D721Med (cell line): ENCODE measurements around the gene ATP9A.

Source experiments
- DNase-seq: peaks from one replicate; pipeline ENCODE4 v3.0.0; 2011; ENCODE audit warnings: low spot score; ENCODE audit not compliant: insufficient read length
- FAIRE-seq: peaks from 2 replicates; lab custom pipeline; 2011; peaks lifted over from hg19 to GRCh38; lab: Jason Lieb, UNC
- TF ChIP-seq, protein P1 (sequence below): IDR thresholded peaks from 2 replicates; pipeline ENCODE4 v1.5.1; 2012; ENCODE audit warnings: mild to moderate bottlenecking, control low read depth; ENCODE audit not compliant: insufficient read depth; ENCODE audit errors: missing control alignments

Gene ATP9A

DNA sequence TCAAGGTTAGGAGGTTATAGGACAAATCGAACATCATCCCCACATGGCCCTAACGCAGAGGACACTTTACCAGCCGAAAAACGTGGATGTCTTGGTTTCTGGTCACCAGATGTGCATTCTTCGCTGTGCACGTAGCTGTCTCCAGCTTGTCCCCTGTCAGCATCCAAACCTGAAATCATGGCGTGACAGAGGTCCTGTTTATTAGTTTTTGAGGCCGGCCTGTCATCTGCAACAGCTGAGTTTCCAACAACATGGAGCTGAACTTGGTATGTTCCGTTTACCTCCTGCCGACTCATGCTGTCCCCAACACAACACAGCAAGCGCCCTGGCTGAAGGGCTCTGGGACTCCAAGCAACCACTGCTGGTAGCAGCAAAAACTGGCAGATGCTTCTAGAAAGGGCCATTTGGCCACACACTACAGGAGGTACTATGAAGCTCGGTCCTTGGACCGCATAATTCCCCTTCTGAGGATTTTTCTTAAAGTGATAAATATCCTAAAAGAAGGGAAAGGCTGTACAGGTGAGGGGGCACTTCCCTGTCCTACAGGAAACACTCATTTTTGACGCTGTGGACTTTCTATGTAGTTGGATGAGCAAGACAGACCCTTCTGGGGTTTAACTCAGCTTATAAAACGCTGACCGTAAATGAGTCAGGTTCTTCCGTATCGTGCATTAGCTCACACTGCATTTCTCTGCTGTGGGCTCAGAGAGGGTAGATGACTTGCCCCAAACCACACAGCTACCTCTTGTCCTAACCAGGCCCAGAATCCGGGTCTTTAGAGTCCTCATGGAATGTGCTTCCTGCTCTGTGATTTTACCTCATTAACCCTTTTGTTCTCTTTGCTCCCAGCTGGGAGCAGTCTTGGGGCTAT, 146.0 kb downstream of the ATP9A start:
- DNase-seq = no peak
- no peak for FAIRE-seq

DNA sequence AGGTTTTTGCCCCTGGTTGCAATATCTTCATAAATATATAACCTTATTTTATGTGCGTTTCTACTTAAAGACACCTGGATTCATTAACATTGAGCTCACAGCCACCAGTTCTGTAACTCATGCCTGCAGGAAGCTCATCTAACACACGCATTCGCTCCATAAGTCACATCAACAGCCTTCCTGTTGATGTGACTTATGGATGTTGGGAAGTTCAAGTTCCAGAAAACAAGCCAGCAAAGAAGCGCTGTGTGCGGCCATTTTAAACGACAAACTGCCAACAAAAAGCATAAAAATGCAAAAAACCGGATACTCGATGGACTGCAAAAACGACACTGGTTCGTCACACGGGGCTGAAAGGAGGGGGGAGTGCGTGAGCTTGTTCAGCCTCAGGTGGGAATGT, 147.8 kb downstream of the ATP9A start:
- no peak for DNase-seq
- no peak for FAIRE-seq
- TF ChIP-seq, protein P1, sequence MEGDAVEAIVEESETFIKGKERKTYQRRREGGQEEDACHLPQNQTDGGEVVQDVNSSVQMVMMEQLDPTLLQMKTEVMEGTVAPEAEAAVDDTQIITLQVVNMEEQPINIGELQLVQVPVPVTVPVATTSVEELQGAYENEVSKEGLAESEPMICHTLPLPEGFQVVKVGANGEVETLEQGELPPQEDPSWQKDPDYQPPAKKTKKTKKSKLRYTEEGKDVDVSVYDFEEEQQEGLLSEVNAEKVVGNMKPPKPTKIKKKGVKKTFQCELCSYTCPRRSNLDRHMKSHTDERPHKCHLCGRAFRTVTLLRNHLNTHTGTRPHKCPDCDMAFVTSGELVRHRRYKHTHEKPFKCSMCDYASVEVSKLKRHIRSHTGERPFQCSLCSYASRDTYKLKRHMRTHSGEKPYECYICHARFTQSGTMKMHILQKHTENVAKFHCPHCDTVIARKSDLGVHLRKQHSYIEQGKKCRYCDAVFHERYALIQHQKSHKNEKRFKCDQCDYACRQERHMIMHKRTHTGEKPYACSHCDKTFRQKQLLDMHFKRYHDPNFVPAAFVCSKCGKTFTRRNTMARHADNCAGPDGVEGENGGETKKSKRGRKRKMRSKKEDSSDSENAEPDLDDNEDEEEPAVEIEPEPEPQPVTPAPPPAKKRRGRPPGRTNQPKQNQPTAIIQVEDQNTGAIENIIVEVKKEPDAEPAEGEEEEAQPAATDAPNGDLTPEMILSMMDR = no peak

More for the DNA sequence above, 146.0 kb downstream of the ATP9A start:
- TF ChIP-seq, protein P1 = no peak

DNA sequence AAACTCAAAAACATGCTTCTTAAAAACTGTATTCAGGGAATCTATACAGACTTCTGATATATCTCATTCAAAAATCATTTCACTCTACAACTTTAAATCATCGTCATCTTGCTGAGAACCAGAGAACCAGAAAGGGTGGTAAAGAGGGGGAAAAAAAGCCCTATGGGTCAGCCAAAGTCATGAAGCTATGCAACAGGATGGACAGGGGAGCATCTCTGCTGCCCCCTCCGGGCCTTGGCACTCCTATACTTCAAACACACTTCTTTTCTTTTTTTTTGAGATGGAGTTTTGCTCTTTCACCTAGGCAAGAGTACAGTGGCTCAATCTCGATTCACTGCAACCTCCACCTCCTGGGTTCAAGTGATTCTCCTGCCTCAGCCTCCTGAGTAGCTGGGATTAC, 152.1 kb downstream of the ATP9A start:
- FAIRE-seq (no peak), DNase-seq (no peak)
- TF ChIP-seq, protein P1 = no peak

DNA sequence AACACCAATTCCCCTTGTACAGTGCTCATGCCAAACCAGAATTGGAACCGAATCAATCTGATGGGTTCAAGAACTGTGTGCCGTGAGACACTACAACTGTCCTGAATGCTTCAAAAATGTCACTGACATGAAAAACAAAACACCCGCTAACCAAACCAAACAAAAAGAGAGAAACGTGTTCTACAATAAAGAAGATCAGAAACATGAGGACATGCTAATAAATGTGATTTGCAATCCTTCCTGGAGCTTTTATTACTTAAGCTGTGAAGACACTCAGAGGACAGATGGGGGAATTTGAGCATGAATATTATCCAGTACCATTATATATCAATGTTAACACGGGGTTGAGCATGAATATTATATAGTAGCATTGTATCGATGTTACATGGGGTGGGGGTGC, 153.5 kb downstream of the ATP9A start:
- DNase-seq = no peak
- no peak for FAIRE-seq
- TF ChIP-seq, protein P1 = no peak

DNA sequence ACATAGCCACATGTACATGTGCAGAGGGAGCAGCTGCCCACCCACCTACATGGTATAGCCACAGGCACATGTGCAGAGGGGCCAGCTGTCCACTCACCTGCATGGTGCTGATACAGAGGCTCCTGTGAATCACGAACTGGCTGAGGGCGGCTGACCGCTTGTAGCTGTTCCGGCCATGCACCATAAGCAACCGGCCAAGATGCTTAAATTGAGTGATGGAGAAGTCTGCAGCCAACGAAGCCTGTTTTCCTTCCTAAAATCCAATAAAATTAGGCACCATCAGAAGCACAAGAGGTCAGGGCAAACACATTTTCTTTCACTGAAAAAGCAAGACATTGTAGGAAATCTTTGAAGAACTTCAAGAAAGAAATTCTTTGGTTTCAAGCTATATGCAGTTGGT, 154.6 kb downstream of the ATP9A start:
- FAIRE-seq (no peak), DNase-seq (no peak)
- TF ChIP-seq, protein P1 = no peak

DNA sequence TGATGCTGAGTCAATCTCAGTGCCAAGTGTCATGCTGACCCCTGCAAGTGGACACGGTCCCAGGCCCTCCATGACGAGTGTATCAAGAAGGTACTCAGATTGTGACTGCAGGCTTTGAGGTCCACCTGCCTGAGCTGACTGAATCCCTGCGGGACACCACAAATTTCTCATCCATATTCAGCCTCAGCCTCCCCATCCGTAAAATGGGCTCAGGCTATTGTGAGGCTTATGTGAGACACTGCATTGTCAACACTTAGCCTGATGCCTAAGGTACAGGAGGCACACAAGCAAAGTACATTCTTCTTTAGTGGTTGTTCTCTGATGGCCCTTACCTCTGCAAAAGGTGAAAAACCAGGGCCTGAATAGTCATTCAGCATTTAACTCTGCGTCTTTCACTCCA, 155.3 kb downstream of the ATP9A start:
- FAIRE-seq = no peak
- no peak for DNase-seq
- TF ChIP-seq, protein P1 = no peak

DNA sequence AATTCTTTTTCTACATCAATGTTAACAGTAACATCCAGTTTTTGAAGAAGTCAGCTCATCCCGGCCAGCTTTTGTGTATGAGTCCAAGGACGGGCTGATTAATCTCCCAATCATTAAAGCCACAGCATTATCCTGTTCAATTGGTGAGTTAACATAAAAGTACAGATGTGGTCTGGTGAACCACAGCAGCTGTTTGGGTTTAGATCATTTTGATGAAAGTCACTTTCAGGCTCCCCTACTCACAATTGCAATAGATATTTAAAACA, 156.6 kb downstream of the ATP9A start:
- FAIRE-seq = no peak
- TF ChIP-seq, protein P1 = no peak
- DNase-seq = no peak
